Forelimb muscle (tissue), 1 donor: Measurements from ENCODE around the gene PPP1R36. TPM values are rescaled to one million over a fixed set of nuclear protein-coding genes. Genes with fewer than 3 reads are reported as not detected.
"Not testable (repeated sequence)": the region's sequence is repeated elsewhere in the genome, so short reads cannot be mapped to it uniquely, and the experiment has no call there.

Experiments used
- DNase-seq: peaks from one replicate; pipeline ENCODE4 v3.0.0-alpha.2; 2013; ENCODE audit warnings: low read depth
- polyA plus RNA-seq: library from polyadenylated mRNA; unstranded; fragments of 120-200 nt; gene quantifications from one replicate; pipeline ENCODE4 v1.2.1, GENCODE V29; 2013; ENCODE audit not compliant: insufficient read length

The PPP1R36 gene
- polyA plus RNA-seq, 1 donor, result 0.40 TPM

DNA sequence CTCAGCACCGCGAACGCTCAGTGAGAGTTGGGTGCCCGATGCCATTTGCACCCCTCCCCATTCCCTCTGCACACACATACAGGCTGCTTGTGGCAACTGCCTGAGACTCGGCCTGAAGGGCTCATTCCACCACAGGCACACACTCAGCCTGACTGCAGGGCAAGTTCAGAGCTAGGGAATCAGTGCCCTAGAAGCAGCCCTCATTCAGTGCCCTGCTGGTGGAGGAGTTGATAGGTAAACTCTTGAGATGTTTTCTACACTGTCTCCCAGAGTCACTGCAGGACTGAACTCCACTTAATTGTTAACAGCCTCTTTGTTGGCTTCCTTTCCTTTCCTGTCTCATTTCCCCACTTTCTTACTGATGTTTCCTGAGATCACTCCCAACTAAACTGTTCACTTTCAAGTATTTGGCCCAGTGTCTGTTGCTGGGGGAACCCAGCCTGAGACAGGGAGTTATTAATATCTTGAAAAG is 16.9 kb downstream of the PPP1R36 start:
- DNase-seq, result no peak

DNA sequence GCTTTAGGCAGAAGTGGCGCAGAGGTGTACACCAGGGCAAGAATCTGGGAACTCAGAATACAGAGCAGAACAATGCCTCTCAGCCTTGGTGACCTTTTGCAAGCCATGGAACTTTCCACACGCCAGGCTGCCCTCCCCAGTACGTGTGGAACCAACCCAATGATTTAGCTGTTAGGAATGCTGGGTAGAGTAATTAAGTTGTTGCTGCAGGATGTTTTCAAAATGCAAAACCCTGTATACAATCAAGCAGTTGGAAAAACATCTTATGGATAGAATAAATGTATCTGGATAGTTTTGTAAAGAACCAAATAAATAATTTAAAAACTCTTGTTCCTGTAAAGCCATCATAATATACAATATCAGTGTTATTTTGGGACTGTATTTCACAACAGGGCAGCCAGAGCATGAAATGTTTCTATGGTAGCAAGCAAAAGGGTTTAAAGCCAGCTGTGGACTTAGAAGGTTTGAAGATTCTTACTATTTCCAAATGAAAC is 19.4 kb downstream of the PPP1R36 start:
- DNase-seq, result no peak

DNA sequence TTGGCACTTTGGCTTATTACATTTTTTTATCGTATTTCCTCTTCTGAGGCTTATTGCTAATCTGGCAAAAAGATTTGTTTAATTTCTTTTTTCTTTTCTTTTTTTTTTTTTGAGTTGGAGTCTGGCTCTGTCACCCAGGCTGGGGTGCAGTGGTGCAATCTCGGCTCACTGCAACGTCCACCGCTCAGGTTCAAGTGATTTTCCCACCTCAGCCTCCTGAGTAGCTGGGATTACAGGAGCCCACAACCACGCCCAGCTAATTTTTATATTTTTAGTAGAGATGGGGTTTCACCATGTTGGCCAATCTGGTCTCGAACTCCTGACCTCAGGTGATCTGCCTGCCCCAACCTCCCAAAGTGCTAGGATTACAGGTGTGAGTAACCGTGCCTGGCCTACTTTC is 19.9 kb downstream of the PPP1R36 start:
- DNase-seq, result not testable (repeated sequence)

DNA sequence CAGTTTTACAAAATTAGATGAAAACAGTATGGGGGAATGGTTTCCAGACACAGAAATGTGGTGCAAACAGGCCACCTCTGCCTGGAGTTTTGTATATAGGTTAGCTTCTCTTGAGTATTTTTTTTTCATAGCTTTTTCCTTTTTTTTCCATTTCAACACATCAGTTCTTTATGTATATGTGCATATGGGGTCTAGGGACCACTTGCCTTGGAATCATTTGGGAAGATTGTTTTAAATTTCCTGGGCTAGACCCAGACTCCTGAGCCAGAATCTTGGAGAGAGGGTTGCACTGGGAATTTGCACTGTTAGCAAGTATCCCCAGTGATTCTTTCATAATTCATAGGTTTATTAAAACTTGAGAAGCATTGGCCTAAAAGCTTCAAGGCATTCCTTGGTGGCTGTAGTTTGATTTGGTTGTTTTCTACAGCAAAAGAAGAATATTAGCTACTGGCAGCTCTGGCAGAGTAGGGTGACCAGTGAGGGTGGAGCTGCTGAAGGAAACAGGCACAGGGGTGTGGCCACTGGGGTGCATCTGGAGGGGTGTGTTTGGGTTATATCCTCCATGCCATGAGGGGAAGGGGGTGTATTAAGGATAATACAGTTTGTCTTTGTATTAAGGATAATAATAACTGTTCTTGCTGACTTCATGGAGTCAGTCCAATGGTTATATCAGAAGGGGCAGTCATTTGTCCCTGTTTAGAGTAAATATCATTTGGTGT is 22.8 kb downstream of the PPP1R36 start:
- DNase-seq, result no peak

DNA sequence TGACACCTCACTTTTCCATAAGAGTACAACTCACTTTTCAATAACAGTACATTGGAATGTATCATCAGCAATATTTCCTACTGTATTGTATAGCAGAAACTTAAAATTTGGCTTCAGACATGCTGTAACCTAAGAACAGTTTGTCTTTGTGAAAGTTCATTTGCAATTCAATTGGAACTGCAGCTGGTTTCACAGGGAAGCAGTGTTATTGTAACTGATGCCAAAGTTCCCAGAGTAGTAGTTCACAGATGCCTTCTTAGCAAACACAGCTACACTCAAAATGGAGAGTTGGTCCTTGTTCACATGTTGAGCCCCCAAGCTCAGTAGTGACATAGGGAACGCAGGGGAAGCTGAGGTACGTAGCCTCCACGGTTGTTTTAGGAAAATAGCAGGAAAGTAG is 23.3 kb downstream of the PPP1R36 start:
- peak; percentile 67 for DNase-seq

DNA sequence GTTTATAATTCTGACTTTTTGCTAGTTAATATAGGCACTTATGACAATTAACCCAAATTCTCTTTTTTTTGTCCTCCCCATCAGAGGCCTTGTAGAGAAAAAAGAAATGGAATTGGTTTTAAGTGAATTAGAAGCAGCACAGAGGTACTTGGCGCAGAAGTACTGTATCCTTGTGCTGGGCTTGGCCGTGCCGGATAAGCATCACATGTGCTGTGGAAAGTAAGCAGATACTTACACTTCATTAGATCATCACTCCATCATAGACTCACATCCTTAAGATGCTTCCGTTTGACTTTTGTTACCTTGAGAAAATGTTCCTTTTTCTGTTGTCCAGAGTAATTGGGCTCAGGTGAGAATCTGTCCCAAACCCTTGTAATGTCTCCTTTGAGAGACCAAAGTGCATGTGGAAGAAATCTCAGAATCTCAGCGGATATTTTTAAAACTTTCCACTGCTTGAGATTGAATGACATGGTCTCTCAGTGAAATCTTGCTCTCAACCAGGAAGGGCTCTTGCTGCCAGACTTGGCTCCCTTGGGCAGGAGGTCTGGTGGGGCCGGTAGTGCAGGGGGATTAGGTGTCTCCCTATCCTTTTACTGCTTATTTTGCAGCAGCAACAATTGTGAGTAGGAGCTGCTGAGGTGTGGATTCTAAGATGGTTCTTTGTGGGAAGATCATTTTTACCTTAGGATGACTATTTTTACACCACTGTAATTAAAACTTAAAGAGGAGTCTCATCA is 24.8 kb downstream of the PPP1R36 start:
- DNase-seq, result no peak

- no peak for DNase-seq
Observed at GRCh38 chr14:64577211-64577610, 27.4 kb downstream of the PPP1R36 start.

DNA sequence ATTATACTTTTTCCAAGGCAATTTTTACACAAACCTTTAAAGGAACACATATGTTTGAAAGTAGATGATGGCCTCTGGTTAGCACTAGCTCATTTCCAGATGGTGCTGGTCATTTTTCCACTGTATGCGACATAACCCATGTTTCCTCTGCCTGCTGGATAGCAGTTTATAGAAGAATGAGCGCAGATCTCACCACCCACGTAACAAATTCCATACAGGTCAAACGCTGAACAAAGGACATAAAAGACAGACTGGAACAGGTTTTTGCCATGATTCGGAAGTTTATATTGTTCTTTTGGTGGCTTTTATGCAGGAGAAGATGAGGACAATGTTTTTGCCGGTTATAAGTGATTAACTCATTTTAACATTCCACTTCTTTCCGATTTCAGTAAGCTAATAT is 30.7 kb downstream of the PPP1R36 start:
- DNase-seq, result no peak

GRCh38 chr14:64581363-64581762 is 31.6 kb downstream of the PPP1R36 start:
- DNase-seq, result no peak

- no peak for DNase-seq
Observed at GRCh38 chr14:64581817-64582216, 32.1 kb downstream of the PPP1R36 start.

DNA sequence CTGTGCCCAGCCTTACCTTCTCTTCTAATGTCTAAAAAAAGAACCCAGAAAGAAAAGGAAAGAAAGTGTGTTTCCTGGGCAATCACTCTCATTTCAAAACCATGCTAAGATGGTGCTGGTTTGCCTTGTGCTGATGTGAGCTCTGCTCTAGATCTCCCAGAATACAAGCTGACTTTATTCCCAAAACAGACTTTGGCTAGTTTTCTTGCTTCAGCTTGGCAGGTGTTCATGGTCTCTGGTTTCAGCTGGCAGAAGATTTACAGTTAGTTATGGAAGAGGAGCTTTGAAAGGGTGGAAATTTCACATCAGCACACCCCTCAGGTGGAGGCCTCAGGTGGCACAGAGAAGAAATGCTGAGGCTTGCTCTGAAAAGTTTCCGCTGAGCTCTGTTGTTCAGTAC is 34.4 kb downstream of the PPP1R36 start:
- DNase-seq, result no peak

GRCh38 chr14:64591809-64592208 is 42.0 kb downstream of the PPP1R36 start:
- DNase-seq, result no peak

DNA sequence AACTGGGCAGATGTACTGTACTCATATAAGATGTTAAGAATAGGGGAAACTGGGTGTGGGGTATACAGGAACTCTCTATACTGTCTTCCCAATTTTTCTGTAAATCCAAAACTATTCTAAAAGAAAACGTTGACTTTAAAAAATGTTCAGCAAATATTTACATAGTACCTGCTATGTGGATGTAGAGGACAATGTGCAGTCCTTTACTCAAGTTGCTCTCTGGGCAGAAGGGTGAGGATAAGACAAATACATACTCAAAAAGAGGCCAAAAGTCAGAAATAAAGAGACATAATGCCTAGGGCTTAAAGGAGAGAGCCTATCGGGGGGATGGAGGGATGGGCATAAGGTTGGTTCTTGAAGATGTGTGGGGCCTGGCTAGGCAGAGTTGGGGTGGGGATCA is 44.7 kb downstream of the PPP1R36 start:
- DNase-seq, result no peak

DNA sequence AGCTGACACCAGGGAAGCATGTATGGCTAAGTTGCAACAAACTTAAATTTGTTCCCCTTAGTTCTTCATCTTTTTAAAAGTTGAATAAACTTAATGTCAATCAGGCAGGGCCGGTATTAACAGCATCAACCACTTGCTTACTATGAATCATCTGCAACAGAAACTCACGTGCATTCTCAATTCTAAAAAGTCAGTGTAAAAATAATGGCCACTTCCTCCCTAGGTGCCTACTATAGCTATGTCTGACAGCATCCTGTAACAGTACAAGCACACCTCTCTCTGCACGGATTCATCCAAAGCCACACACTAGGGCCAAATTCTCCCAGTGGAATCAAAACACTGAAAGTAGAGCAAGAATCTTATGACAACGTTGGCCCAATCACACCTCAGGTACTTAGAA is 48.6 kb downstream of the PPP1R36 start:
- no peak for DNase-seq

DNA sequence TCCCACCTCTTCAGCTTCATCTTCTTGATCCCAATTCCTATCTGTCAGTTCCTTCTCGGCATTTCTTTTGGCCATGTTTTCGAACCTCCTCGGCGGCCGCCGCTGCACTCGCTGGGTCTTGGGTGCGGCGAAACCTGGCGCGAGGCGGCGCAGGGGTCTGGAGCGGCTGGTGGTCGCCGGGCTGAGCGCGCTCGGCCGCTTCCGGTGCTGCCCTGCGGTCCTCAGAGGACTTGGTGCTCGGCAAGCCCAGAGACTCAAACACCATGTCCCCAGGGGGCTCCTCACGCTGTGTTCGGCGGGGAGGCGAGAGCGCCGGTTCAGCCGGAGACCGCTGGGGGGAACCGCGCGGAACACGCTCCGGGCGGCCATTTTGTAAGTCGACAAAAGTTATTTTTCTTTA is 51.8 kb downstream of the PPP1R36 start:
- no peak for DNase-seq

DNA sequence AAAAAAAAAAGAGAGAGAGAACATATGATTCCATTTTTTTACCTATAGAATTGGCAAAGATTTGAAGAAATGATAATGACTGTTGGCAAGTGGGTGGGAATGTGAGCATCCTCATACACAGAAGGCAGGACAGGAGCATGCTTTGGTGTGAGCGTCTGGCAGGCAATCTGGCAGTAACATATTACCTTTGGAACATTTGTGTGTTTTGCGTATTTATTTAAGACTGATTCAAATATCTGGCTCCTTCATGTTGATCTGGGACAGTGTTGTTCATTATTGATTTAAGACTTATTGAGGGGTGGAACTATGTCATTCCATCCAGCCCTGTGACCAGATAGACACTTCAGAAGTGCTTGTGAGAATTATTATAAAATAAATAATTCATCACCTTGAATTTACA is 53.1 kb downstream of the PPP1R36 start:
- no peak for DNase-seq

DNA sequence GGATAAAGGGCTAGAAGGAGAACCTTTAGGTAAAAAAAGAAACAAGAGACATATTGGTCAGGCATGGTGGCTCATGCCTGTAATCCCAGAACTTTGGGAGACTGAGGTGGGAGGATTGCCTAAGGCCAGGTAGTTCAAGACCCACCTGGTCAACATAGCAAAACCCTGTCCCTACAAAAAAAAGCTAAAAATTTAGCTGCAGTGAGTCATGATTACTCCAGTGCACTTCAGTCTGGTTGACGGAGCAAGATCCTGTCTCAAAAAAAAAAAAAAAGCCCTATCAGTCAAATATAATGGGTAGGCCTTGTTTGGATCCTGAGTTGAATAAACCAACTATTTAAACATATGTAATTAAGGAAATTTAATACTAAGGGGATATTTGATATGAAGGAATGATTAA is 54.2 kb downstream of the PPP1R36 start:
- no peak for DNase-seq

DNA sequence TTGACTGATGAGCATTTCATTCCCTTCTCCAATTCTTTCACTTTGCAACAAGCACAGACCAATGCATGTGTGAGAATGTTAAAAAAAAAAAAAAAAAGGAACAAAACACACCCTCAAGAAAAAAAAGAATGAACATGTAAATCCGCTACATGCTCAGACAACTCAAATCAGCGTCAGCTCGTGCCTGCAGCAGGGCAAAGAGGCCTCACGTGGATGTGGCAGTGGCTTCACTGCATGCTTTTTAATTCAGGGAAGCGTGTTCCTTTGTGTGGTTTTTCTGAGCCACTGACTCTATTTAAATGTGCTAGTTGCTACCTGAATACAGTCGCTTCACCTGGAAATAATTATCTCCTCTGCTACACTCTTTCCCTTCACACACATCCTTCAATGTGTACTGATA is 55.1 kb downstream of the PPP1R36 start:
- DNase-seq, result no peak

DNA sequence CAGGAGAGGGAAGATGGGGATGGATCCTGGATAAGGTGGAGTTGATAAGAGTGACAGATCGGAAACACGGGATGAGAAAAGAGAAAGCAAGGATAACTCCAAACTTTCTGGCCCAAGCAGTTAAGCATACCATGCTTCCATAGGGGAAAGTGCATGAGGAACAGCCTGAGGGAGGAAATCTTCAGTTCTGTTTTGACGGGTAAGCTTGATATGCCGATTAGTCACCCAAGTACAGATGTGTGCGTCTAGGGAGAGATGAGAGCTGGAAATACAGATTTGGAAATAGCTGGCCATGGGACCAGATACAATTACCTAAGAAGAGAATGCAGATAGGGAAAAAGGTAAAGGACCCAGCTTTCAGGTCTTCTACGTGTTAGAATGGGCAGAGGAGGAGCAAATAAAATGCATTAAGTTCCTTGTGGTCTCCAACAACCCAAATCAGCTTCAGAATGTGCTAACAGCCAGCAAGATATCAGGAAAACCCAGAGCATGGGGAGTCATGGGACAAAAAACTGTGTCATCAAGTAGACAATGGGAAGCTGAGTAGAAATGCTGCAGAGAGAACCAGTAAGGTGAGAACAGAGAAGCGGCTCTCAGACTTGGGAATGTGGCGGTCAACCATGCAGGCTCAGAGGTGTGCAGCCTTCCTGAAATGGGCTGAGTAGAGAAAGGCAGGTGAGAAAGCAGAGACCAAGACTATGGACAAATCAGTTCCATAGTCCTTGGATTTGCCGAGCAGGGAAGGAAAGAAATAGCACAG is 56.3 kb downstream of the PPP1R36 start:
- DNase-seq, result no peak

GRCh38 chr14:64610049-64610746 is 60.4 kb downstream of the PPP1R36 start:
- DNase-seq, result no peak

DNA sequence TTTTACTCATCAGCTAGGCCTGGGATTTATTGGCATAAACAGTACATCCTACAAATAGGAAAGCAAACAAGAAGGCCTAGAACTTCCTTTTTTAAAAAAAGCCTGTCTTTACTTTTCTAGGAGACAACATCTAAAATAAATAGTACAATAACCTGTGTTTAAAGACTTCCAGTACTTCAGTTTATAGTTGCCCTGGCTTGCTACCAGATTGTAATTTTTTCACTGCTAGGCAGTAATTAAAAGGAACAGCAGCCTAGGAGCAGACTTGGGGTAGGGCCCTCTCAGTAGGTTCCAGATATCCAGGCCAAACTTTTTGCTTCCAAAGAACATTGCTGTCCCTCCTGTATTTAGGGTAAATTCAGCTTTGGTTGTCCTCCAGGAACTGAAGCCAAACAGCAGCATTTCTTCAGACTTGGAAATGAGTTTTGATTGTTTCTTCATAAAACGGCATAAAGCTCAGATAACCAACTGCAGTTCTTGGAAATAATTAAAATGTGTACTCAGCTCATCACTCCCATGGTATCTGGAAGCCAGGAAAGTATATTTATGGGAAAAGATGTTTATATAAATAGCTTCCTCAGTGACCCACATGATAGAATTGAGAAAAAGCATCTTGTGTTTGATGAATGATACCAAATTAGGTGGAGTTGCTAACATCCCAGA is 61.7 kb downstream of the PPP1R36 start:
- DNase-seq, result peak; percentile 9
